ENCODE data around the gene OR4C11.

Gene OR4C11, protein sequence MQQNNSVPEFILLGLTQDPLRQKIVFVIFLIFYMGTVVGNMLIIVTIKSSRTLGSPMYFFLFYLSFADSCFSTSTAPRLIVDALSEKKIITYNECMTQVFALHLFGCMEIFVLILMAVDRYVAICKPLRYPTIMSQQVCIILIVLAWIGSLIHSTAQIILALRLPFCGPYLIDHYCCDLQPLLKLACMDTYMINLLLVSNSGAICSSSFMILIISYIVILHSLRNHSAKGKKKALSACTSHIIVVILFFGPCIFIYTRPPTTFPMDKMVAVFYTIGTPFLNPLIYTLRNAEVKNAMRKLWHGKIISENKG

DNA sequence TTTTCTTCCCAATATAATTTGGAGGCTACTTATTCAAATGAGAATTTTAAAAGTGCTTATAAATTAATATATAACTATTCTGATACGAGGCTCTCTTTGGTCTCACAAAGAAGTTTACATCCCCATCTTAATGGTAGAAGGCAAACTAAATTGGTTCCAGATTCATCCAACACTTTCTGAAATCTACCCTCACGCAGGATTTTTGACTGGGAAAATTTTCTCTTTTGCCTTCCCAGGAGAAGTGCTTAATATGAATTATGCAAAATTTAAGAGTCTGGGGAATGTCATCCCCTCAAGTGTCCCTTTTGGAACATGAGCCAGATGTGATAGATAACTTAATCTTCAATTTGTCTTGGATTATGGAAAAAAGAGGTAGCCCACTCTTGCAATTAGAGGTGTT, at the start of gene OR4C11:
Gene OR4C11, minus strand, starts transcription at position 101 of the 400 bp plus-strand sequence. CDS start 3,272 bp downstream, outside the sequence.
- no peak for DNase-seq

DNA sequence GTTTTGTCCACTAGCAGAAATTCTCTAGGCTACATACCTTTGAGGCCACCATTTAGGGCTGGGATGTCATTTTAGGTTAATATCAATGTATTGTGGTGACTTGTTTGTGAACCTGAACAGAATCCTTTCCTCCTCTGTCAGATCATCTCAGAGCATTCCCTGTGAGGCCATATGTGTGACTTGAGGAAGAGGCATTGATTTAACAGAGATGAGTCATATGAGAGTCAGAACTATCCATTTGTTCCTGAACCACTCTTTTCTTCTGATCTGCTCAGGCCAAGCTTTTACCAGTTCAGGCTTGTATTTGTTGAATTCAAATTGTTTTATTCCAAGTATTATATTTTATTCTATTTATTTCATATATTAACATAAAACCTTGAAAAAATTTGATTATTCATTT, 47.7 kb upstream of the OR4C11 start:
- DNase-seq, result no peak

DNA sequence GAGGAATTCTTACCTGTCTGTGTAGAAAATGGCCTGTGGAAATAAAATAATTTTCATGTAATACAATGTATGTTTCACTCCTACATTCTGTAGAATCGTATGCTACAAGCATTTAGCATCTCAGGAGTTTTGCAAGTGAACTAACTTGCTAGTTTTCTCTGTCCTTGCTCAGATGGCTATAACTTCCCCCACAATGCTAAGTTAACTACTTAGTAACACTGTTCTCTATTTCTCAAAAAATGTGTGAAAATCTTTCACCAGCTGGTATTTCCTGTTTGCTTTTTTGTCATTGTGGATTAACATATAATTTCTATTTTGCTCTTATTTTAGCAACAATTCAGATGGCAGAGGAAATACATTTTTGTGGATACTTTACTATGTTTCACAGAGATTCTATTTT, 45.1 kb upstream of the OR4C11 start:
- no peak for DNase-seq

DNA sequence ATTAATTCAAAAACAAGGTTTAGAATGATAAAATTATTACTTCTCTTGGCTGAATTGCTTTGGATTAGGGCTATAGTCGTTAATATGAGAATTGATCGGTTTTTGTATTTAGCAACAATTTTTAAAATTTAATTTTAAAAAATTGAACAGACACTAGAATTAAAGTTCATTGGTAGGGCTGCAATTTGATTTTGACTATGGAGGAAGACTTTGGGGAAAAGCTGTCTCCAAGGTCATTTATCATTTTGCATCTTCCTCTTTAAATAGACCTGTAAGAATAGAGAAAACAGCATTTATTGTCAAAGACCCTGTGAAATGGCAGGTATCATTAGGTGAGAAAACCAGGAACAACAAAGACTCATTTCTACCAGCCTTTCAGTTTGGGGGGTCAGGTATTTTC, 40.6 kb upstream of the OR4C11 start, which contains the start of gene OR4S2:
Gene OR4S2, plus strand, starts transcription at position 301 of the 400 bp plus-strand sequence. CDS start 2,577 bp downstream, outside the sequence.
- DNase-seq, result no peak

DNA sequence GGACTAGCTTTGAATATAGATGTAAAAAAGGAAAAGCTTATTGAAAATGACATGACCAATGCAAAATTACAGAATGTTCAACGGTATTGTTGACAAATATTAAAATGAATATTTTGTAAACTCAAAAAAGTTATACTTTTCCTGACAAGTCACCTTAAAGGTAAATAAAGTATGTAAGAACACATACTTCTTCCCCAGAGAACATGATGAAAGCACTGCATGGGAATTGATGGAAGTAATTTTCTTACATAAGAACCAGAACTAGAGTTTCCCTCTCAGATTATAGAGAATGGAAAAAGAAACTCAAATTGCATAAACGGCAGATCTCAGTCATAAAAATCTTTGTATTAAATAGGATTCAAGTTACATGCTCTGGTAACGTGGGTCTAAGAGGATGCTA, 27.4 kb upstream of the OR4C11 start, which contains the start of gene OR4P4:
Gene OR4P4, plus strand, starts transcription at position 301 of the 400 bp plus-strand sequence.
- no peak for DNase-seq

DNA sequence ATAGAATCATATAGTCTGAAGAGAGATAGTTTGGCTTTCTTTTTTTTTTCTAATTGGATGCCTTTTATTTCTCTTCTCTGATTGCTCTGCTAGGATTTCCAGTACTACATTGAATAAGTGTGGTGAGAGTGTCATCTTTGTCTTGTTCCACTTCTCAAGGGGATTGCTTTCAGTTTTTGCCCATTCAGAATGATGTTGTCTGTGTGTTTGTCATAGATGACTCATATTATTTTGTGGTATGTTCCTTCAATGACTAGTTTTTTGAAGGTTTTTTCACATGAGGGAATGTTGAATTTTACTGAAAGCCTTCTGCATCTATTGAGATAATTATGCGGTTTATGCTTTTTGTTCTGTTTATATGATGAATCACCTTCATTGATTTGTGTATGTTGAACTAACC, 17.1 kb upstream of the OR4C11 start:
- no peak for DNase-seq

DNA sequence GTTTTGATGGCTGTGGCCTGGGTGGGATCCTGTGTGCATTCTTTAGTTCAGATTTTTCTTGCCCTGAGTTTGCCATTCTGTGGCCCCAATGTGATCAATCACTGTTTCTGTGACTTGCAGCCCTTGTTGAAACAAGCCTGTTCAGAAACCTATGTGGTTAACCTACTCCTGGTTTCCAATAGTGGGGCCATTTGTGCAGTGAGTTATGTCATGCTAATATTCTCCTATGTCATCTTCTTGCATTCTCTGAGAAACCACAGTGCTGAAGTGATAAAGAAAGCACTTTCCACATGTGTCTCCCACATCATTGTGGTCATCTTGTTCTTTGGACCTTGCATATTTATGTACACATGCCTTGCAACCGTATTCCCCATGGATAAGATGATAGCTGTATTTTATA, 34.9 kb downstream of the OR4C11 start:
- no peak for DNase-seq

DNA sequence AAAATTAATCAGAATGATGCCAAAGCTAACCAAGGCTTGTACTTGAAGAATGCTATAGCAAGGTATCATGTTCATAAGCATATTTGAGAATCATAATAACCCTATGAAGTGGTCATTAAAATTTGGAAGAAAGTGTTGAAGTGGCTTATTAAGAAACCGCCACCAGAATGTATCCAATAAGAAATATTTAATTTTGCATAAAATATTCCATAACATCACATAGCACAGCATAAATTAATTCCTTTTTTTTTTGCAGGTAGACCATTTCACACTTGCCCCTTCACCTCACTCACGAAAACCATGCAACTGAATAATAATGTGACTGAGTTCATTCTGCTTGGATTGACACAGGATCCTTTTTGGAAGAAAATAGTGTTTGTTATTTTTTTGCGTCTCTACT, 35.6 kb downstream of the OR4C11 start, which contains the start of gene OR4C16:
Gene OR4C16, plus strand, starts transcription at position 301 of the 400 bp plus-strand sequence. Its CDS starts 0 bp downstream, at position 301.
- no peak for DNase-seq

DNA sequence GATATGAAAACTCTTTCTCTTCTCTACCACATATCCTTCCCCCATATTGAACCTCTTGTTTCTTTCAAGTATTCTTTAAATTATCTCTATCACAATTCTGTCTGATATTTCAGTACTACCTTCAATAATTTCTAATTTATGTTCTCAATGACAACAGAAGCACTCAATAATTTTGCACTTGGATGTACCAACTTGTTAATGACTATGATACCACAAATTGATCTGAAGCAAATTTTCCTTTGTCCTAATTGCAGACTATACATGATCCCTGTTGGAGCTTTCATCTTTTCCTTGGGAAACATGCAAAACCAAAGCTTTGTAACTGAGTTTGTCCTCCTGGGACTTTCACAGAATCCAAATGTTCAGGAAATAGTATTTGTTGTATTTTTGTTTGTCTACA, 53.3 kb downstream of the OR4C11 start, which contains the start of gene OR4C15:
Gene OR4C15, plus strand, starts transcription at position 301 of the 400 bp plus-strand sequence. Its CDS starts 0 bp downstream, at position 301.
- DNase-seq, result no peak
